Posterior cingulate gyrus (tissue), 11 donors: ENCODE data around the gene SMC4.
"Not testable (repeated sequence)": the region's sequence is repeated elsewhere in the genome, so short reads cannot be mapped to it uniquely, and the experiment has no call there.

ENCODE experiments used
- DNase-seq, 10 donors: peaks; one replicate each; pipeline versions ENCODE4 v3.0.0 to v3.0.0-alpha.2; 2020 to 2021; ENCODE audit warnings: mixed read lengths in 3 of 10
- intact Hi-C: fragments of 100-400 bp; cut with DNase I; formaldehyde crosslinking; loops from one replicate; pipeline ENCODE4 v1.15.1; 2023

The SMC4 gene

GRCh38 chr3:160399125-160400029 is at the start of gene SMC4, which contains the start of gene IFT80:
SMC4 (plus strand) TSS chr3:160399650; CDS start chr3:160400827, 1,177 bp downstream.
IFT80 (minus strand) TSS chr3:160399225; CDS start chr3:160384600, 14,625 bp downstream.
- intact Hi-C loops: loop anchor here (2.0 to 5.0 kb wide), 2 partner anchors 88 to 165 kb away; partner anchors contain the start of gene KPNA4
- peak; percentile 91 to 99 (median 95) for DNase-seq

GRCh38 chr3:160355826-160356225 is 43.6 kb upstream of the SMC4 start:
- intact Hi-C loops: no loop called here
- no peak for DNase-seq

- DNase-seq, intact Hi-C loops: not testable (repeated sequence)
These were observed 36.6 kb upstream of the SMC4 start for GRCh38 chr3:160362896-160363295.

- intact Hi-C loops: no loop called here
These were observed 33.5 kb upstream of the SMC4 start for GRCh38 chr3:160365869-160366522.

GRCh38 chr3:160368804-160369203 is 30.6 kb upstream of the SMC4 start:
- intact Hi-C loops: no loop called here
- no peak for DNase-seq

More at GRCh38 chr3:160365869-160366522, 33.5 kb upstream of the SMC4 start:
- DNase-seq: no peak

- intact Hi-C loops: no loop called here
These were observed 29.7 kb upstream of the SMC4 start for GRCh38 chr3:160369784-160370183.

GRCh38 chr3:160370987-160371857 is 28.2 kb upstream of the SMC4 start:
- intact Hi-C loops: no loop called here
- DNase-seq: no peak

More at GRCh38 chr3:160369784-160370183, 29.7 kb upstream of the SMC4 start:
- no peak for DNase-seq

GRCh38 chr3:160372780-160373179 is 26.7 kb upstream of the SMC4 start:
- intact Hi-C loops: no loop called here
- DNase-seq: no peak

- no peak for DNase-seq
- intact Hi-C loops: no loop called here
These were observed 25.8 kb upstream of the SMC4 start for GRCh38 chr3:160373655-160374054.

- no peak for DNase-seq
- intact Hi-C loops: no loop called here
These were observed 25.0 kb upstream of the SMC4 start for GRCh38 chr3:160374472-160374871.

- intact Hi-C loops: no loop called here
- no peak for DNase-seq
These were observed 24.5 kb upstream of the SMC4 start for GRCh38 chr3:160374925-160375324.

- intact Hi-C loops: no loop called here
- no peak for DNase-seq
These were observed 22.8 kb upstream of the SMC4 start for GRCh38 chr3:160376681-160377080.

- intact Hi-C loops: no loop called here
- DNase-seq: no peak
These were observed 20.9 kb upstream of the SMC4 start for GRCh38 chr3:160378331-160379109.

- DNase-seq: no peak
- intact Hi-C loops: no loop called here
These were observed 19.7 kb upstream of the SMC4 start for GRCh38 chr3:160379628-160380214.

GRCh38 chr3:160381470-160381869 is 18.0 kb upstream of the SMC4 start:
- intact Hi-C loops: no loop called here
- DNase-seq: no peak

- intact Hi-C loops: no loop called here
- DNase-seq: no peak
These were observed 14.7 kb upstream of the SMC4 start for GRCh38 chr3:160384639-160385318.

- intact Hi-C loops: no loop called here
- no peak for DNase-seq
These were observed 8.8 kb upstream of the SMC4 start for GRCh38 chr3:160390565-160391138.

- DNase-seq: no peak
- intact Hi-C loops: no loop called here
These were observed 6.7 kb upstream of the SMC4 start for GRCh38 chr3:160392798-160393197.
